ENCODE data around the gene ARFGAP3.

- TF ChIP-seq CTCF (IDR thresholded peaks at IDR 0.05; ENCODE audit: insufficient read depth, low read depth, low read length) = no peak
- TF ChIP-seq EZH2 (IDR thresholded peaks at IDR 0.05; ENCODE audit: insufficient read depth, low read length) = no peak
Observed at GRCh38 chr22:42847110-42847509, 10.0 kb downstream of the ARFGAP3 start.
